Stomach (tissue), 9 donors: ENCODE measurements around the gene SPRED3. TPM values are rescaled to one million over a fixed set of nuclear protein-coding genes. Genes with fewer than 3 reads are reported as not detected.
"Not testable (repeated sequence)": the region's sequence is repeated elsewhere in the genome, so short reads cannot be mapped to it uniquely, and the experiment has no call there.

Experiments
- DNase-seq, 2 donors: peaks; one replicate each; pipeline versions ENCODE4 v3.0.0 to v3.0.0-alpha.2; 2013 to 2019
- H3K27ac ChIP-seq, 5 donors: fragments of 200-600 bp in 4 of 5; sonication (generic) in 4 of 5; one replicate each; pipeline ENCODE4 v1.5.1; 2013 to 2019; ENCODE audit warnings: mild to moderate bottlenecking in 1 of 5, moderate library complexity in 1 of 5
- H3K27me3 ChIP-seq, 3 donors: fragments of 200-600 bp; sonication (generic); one replicate each; pipeline ENCODE4 v1.5.1; 2017 to 2019; ENCODE audit warnings: mixed run types in 1 of 3
- H3K36me3 ChIP-seq, 4 donors: fragments of 200-600 bp; sonication (generic); 1 replicate in 3 of 4; 2 replicates in 1 of 4; pipeline ENCODE4 v1.5.1; 2016 to 2019
- H3K4me1 ChIP-seq, 4 donors: fragments of 200-600 bp; sonication (generic); one replicate each; pipeline ENCODE4 v1.5.1; 2016 to 2019
- H3K4me3 ChIP-seq, 4 donors: fragments of 200-600 bp; sonication (generic) in 3 of 4; one replicate each; pipeline ENCODE4 v1.5.1; 2016 to 2019; ENCODE audit warnings: mild to moderate bottlenecking in 1 of 4
- H3K9me3 ChIP-seq, 4 donors: fragments of 200-600 bp; sonication (generic); one replicate each; pipeline ENCODE4 v1.5.1; 2016 to 2019
- CTCF ChIP-seq, 7 experiments: fragments of 450-650 bp in 4 of 7; fragments of 200-600 bp in 3 of 7; sonication (generic) in 3 of 7; IDR thresholded peaks; one replicate each; pipeline ENCODE4 v1.5.1; 2016 to 2019; ENCODE audit warnings: antibody characterized with exemption in 7 of 7, control low read depth in 2 of 7, mild to moderate bottlenecking in 1 of 7
- EP300 ChIP-seq: sonication (generic); formaldehyde crosslinking; IDR thresholded peaks from one replicate; pipeline ENCODE4 v1.6.1; 2017; ENCODE audit warnings: antibody characterized with exemption
- POLR2A ChIP-seq, 4 donors: fragments of 450-650 bp; IDR thresholded peaks; one replicate each; pipeline ENCODE4 v1.6.1; 2016; ENCODE audit warnings: antibody characterized with exemption in 4 of 4, control low read depth in 2 of 4, mild to moderate bottlenecking in 1 of 4, moderate library complexity in 1 of 4
- POLR2AphosphoS5 ChIP-seq, 3 donors: sonication (generic); formaldehyde crosslinking; IDR thresholded peaks; one replicate each; pipeline ENCODE4 v1.6.1; 2016; ENCODE audit warnings: antibody characterized with exemption in 3 of 3
- WGBS, 5 donors: extraction: QIAGEN DNeasy Blood & Tissue Kit in 3 of 5; methylation state at CpG; one replicate each; pipeline versions ENCODE4 v1.1.5 to v1.1.7; 2013 to 2018; 5-methylcytosine and 5-hydroxymethylcytosine counted together
- intact Hi-C: fragments of 100-400 bp; cut with DNase I; formaldehyde crosslinking; loops from one replicate; pipeline ENCODE4 v1.15.1; 2023; ENCODE audit warnings: low total_unique reads
- polyA plus RNA-seq, 3 donors: library from polyadenylated mRNA; stranded (reverse); fragments of 200-250 nt; gene quantifications; one replicate each; pipeline ENCODE4 v1.2.3, GENCODE V29; 2013
- total RNA-seq, 5 donors: library from RNA; depleted of rRNA; stranded (reverse); fragments of >200 nt; gene quantifications; one replicate each; pipeline versions ENCODE4 v1.1.0 to v1.2.3, GENCODE V29; 2014 to 2016
- donor health status: healthy with polysubstance abuse.
- donor health status: Bipolar disorder and iron deficiency.
- donor health status: healthy.

The SPRED3 gene
- total and polyA plus RNA-seq, 8 donors, result 0.12 to 3.6 (median 0.99) TPM; not detected in 4

DNA sequence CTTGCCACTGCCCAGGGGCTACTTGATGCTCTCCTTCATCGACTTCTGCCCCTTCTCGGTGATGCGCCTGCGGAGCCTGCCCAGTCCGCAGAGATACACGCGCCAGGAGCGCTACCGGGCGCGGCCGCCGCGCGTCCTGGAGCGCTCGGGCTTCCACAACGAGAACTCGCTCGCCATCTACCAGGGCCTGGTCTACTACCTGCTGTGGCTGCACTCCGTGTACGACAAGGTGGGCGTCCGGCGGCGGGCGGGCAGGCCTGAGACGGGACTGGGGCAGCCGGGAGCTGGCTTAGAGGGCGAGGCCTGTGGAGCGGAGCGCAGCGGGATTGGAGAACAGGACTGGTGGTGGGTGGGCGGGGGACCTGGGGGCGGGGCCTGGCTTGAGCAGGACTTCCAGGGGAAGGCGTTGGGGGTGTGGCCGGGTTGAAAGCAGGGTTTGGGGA, 26.8 kb upstream of the SPRED3 start:
- no peaks in the 10 kb centered on the region for H3K36me3 ChIP-seq
- peak overlapping the region; percentile 46 to 74 (median 60) for H3K4me3 ChIP-seq
- intact Hi-C loops, result no loop called here
- DNase-seq, result peak; percentile 77 to 92
- TF ChIP-seq EP300, result no peak
- TF ChIP-seq CTCF (IDR thresholded peaks at IDR 0.05), result peak in 2 of 7 experiments; percentile 24 to 52
- peaks cover 0 to 87% (median 20%) of the 10 kb centered on the region in 3 donors for H3K27me3 ChIP-seq
- H3K4me1 ChIP-seq, result peaks cover 16 to 23% (median 22%) of the 10 kb centered on the region in 4 donors
- H3K27ac ChIP-seq, result peak overlapping the region in 4 of 5 donors; percentile 50 to 76 (median 60)
- H3K9me3 ChIP-seq, result no peaks in the 10 kb centered on the region
- 0 to 3% (median 0%) methylated on average over 8 to 37 of the region's 37 CpGs for WGBS, 5 donors

DNA sequence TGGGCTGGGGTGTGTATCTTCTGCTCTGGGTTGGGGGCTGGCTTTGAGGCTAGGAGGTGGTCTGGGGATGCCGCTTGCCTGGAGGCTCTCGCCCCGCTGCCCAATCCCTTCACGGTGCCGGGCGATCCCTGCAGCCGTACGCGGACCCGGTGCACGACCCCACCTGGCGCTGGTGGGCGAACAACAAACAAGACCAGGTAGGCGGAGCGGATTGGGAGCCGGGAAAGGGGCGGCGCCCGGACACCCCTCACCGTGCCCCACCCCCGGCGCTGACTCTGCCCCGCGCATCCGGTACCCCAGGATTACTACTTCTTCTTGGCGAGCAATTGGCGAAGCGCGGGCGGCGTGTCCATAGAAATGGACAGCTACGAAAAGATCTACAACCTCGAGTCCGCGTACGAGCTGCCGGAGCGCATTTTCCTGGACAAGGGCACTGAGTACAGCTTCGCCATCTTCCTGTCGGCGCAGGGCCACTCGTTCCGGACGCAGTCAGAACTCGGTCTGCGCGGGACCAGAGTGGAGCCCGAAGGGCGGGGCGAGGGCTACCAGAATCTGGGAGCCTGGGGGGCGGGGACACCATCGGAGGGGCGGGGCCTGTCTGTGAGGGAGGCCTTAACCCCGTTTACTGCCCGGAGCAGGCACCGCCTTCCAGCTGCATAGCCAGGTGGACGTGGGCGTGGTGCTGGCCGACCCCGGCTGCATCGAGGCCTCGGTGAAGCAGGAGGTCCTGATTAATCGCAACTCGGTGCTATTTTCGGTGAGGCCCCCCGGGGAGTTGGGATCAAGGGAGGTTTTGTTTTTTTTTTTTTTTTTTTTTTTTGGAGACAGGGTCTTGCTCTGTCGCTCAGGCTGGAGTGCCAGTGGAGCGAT, 26.2 kb upstream of the SPRED3 start:
- Histone ChIP-seq H3K27me3 (peaks cover 0 to 88% (median 20%) of the 10 kb centered on the region in 3 donors), H3K36me3 (no peaks in the 10 kb centered on the region), H3K27ac (peak overlapping the region; percentile 50 to 76 (median 58)), H3K9me3 (no peaks in the 10 kb centered on the region), H3K4me1 (peaks cover 16 to 23% (median 22%) of the 10 kb centered on the region in 4 donors), H3K4me3 (peak overlapping the region; percentile 46 to 74 (median 60))
- 2 to 3% (median 3%) methylated on average over 56 to 68 of the region's 68 CpGs for WGBS, 5 donors
- intact Hi-C loops, result no loop called here
- TF ChIP-seq CTCF (IDR thresholded peaks at IDR 0.05), result no peak
- no peak for TF ChIP-seq EP300
- no peak for TF ChIP-seq POLR2A (IDR thresholded peaks at IDR 0.05)
- TF ChIP-seq POLR2AphosphoS5 (IDR thresholded peaks at IDR 0.05), result peak in 1 of 3 donors; percentile 22
- peak; percentile 86 to 91 for DNase-seq

DNA sequence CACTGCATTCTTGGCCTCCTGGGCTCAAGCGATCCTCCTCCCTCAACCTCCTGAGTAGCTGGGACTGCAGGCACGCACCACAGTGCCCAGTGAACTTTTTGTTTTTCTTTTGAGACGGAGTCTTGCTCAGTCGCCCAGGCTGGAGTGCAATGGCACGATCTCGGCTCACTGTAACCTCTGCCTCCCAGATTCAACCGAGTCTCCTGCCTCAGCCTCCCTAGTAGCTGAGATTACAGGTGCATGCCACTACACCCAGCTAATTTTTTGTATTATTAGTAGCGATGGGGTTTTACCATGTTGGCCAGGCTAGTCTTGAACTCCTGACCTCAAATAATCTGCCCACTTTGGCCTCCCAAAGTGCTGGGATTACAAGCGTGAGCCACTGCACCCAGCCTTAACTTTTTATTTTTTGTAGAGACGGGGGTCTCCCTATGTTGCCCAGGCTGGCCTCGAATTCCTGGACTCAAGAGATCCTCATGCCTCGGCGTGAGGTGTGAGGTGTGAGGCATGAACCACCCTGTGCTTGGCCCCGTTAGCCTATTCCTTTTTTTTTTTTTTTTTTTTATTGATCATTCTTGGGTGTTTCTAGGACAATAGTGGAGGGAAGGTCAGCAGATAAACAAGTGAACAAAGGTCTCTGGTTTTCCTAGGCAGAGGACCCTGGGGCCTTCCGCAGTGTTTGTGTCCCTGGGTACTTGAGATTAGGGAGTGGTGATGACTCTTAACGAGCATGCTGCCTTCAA, 25.4 kb upstream of the SPRED3 start:
- peaks cover 0 to 87% (median 20%) of the 10 kb centered on the region in 3 donors for H3K27me3 ChIP-seq
- H3K4me1 ChIP-seq, result peaks cover 16 to 23% (median 22%) of the 10 kb centered on the region in 4 donors
- H3K9me3 ChIP-seq, H3K27ac ChIP-seq, DNase-seq, H3K36me3 ChIP-seq, intact Hi-C loops: not testable (repeated sequence)
- peak overlapping the region; percentile 46 to 74 (median 60) for H3K4me3 ChIP-seq
- WGBS, 5 donors, result 75 to 77% (median 76%) methylated on average over 14 to 15 of the region's 16 CpGs

- TF ChIP-seq CTCF (IDR thresholded peaks at IDR 0.05) (no peak), POLR2AphosphoS5 (IDR thresholded peaks at IDR 0.05) (no peak), EP300 (no peak), POLR2A (IDR thresholded peaks at IDR 0.05) (no peak)
- no peaks in the 10 kb centered on the region for H3K36me3 ChIP-seq
- 54 to 68% (median 58%) methylated on average over 12 of the region's 12 CpGs for WGBS, 5 donors
- peaks cover 0 to 54% (median 0%) of the 10 kb centered on the region in 3 donors for H3K27me3 ChIP-seq
- peaks cover 9 to 12% (median 11%) of the 10 kb centered on the region in 4 donors for H3K4me1 ChIP-seq
- no peaks in the 10 kb centered on the region for H3K9me3 ChIP-seq
- intact Hi-C loops, result no loop called here
- no peak for DNase-seq
- no peak overlapping the region for H3K27ac ChIP-seq
- no peak overlapping the region for H3K4me3 ChIP-seq
These were observed 21.5 kb upstream of the SPRED3 start for GRCh38 chr19:38367041-38367440.
